Mucosa of rectum (tissue), 2 donors: ENCODE results near the gene SLC23A2.
"Not testable (repeated sequence)": the region's sequence is repeated elsewhere in the genome, so short reads cannot be mapped to it uniquely, and the experiment has no call there.

ENCODE experiments used
- H3K27ac ChIP-seq, 2 donors: one replicate each; pipeline ENCODE4 v1.7.0; 2013; ENCODE audit warnings: inconsistent platforms in 2 of 2, low read depth in 2 of 2, low read length in 2 of 2
- H3K27me3 ChIP-seq, 2 donors: one replicate each; pipeline ENCODE4 v1.7.0; 2013; ENCODE audit warnings: low read length in 2 of 2; ENCODE audit not compliant: control insufficient read depth in 2 of 2, insufficient read depth in 2 of 2
- H3K36me3 ChIP-seq, 2 donors: one replicate each; pipeline ENCODE4 v1.7.0; 2013; ENCODE audit warnings: low read length in 2 of 2; ENCODE audit not compliant: control insufficient read depth in 2 of 2, insufficient read depth in 2 of 2
- H3K4me1 ChIP-seq, 2 donors: one replicate each; pipeline ENCODE4 v1.7.0; 2013; ENCODE audit warnings: low read length in 2 of 2, mild to moderate bottlenecking in 1 of 2; ENCODE audit not compliant: control insufficient read depth in 2 of 2, insufficient read depth in 2 of 2
- H3K4me3 ChIP-seq, 2 donors: one replicate each; pipeline ENCODE4 v1.7.0; 2013; ENCODE audit warnings: low read length in 2 of 2
- H3K9ac ChIP-seq, 2 donors: one replicate each; pipeline ENCODE4 v1.7.0; 2013; ENCODE audit warnings: low read length in 2 of 2, low read depth in 1 of 2, mild to moderate bottlenecking in 1 of 2
- H3K9me3 ChIP-seq, 2 donors: one replicate each; pipeline ENCODE4 v1.7.0; 2013; ENCODE audit warnings: low read length in 2 of 2; ENCODE audit not compliant: control insufficient read depth in 2 of 2
- donor health status: healthy.
- donor health status: Normal muscosa, but diverticular disease.

SLC23A2 gene

GRCh38 chr20:5001174-5002076 is at the start of gene SLC23A2:
SLC23A2 (minus strand) TSS chr20:5001510; CDS start chr20:4932562, 68,948 bp downstream.
- no peaks in the 10 kb centered on the region for H3K27me3 ChIP-seq
- peak within 1 kb of the TSS; percentile 32 to 39 for H3K27ac ChIP-seq
- peaks cover 8 to 11% of the 10 kb centered on the region in 2 donors for H3K4me1 ChIP-seq
- no peaks in the 10 kb centered on the region for H3K36me3 ChIP-seq
- peak within 1 kb of the TSS; percentile 66 to 68 for H3K9ac ChIP-seq
- peak within 1 kb of the TSS; percentile 61 to 79 for H3K4me3 ChIP-seq
- H3K9me3 ChIP-seq = no peaks in the 10 kb centered on the region

DNA sequence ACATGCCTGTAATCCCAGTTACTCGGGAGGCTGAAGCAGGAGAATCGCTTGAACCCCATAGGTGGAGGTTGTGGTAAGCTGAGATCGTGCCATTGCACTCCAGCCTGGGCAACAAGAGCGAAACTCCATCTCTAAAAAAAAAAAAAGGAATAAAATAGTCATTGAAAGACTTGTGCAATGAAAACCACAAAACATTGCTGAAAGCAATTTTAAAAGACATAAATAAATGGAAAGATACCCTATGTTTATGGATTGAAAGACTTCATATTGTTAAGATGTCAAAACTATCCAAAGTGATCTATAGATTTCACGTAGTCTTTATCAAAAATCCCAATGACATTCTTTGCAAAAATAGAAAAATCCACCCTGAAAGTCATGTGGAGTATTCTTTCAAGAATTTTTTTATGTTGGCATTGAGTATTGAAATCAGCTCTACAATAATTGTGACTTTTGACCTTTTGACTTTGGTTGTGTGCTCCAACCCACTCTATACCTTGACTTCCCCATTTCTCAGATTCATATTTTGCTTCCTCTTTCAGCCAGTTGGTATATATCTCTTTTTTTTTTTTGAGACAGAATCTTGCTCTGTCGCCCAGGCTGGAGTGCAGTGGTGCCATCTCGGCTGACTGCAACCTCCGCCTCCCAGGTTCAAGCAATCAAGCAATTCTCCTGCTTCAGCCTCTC is 45.5 kb upstream of the SLC23A2 start:
- Histone ChIP-seq H3K27me3 (no peaks in the 10 kb centered on the region), H3K9ac (no peak overlapping the region), H3K27ac (no peak overlapping the region), H3K9me3 (no peaks in the 10 kb centered on the region), H3K36me3 (no peaks in the 10 kb centered on the region), H3K4me3 (no peak overlapping the region), H3K4me1 (no peaks in the 10 kb centered on the region)

DNA sequence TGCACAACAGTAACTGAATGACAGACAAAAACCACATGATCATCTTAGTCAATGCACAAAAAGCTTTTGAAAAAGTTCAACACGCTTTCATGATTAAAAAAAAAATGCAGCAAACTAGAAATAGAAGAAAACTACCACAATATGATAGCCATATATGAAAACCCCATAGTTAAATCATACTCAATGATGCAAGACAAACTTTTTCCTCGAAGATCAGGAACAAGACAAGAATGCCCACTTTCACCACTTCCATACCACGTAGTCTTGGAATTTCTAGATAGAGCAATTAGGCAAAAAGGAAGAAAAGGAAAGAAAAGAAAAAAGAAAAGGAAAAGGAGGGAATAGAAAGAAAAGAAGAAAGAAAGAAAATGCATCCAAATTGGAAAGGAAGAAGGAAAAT is 44.6 kb upstream of the SLC23A2 start:
- H3K9ac ChIP-seq = no peak overlapping the region
- no peaks in the 10 kb centered on the region for H3K36me3 ChIP-seq
- H3K9me3 ChIP-seq = no peaks in the 10 kb centered on the region
- H3K27ac ChIP-seq = no peak overlapping the region
- H3K4me3 ChIP-seq = no peak overlapping the region
- H3K27me3 ChIP-seq = no peaks in the 10 kb centered on the region
- H3K4me1 ChIP-seq = no peaks in the 10 kb centered on the region

- Histone ChIP-seq H3K27me3 (no peaks in the 10 kb centered on the region), H3K27ac (no peak overlapping the region), H3K9me3 (no peaks in the 10 kb centered on the region), H3K4me1 (no peaks in the 10 kb centered on the region), H3K4me3 (no peak overlapping the region), H3K9ac (no peak overlapping the region), H3K36me3 (no peaks in the 10 kb centered on the region)
Measured at GRCh38 chr20:5044075-5044620, 42.8 kb upstream of the SLC23A2 start.

GRCh38 chr20:5041433-5041832 is 40.1 kb upstream of the SLC23A2 start:
- H3K9me3 ChIP-seq = no peaks in the 10 kb centered on the region
- no peak overlapping the region for H3K9ac ChIP-seq
- H3K4me1 ChIP-seq = no peaks in the 10 kb centered on the region
- H3K27me3 ChIP-seq = no peaks in the 10 kb centered on the region
- H3K27ac ChIP-seq = no peak overlapping the region
- no peak overlapping the region for H3K4me3 ChIP-seq
- H3K36me3 ChIP-seq = no peaks in the 10 kb centered on the region

DNA sequence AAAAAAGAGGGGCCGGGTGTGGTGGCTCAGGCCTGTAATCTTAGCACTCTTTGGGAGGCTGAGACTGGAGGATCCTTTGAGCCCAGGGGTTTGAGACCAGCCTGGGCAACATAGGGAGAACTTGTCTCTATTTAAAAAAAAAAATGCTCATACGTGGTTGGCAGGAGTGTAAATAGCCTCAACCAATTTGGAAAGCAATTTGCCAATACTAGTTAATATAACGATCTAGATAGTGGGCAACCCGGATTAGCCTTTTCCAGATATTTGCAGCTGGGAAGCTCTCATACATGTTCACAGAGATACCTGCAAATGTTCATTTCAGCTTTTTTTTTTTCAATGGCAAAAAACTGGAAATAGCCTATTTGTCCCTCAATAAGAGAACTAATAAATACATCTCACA is 39.0 kb upstream of the SLC23A2 start:
- no peak overlapping the region for H3K4me3 ChIP-seq
- H3K36me3 ChIP-seq = no peaks in the 10 kb centered on the region
- no peak overlapping the region for H3K9ac ChIP-seq
- no peaks in the 10 kb centered on the region for H3K27me3 ChIP-seq
- H3K4me1 ChIP-seq = no peaks in the 10 kb centered on the region
- H3K9me3 ChIP-seq = no peaks in the 10 kb centered on the region
- H3K27ac ChIP-seq = no peak overlapping the region

GRCh38 chr20:5039889-5040288 is 38.6 kb upstream of the SLC23A2 start:
- H3K27me3 ChIP-seq = no peaks in the 10 kb centered on the region
- H3K4me3 ChIP-seq = no peak overlapping the region
- H3K4me1 ChIP-seq = no peaks in the 10 kb centered on the region
- H3K36me3 ChIP-seq = no peaks in the 10 kb centered on the region
- H3K27ac ChIP-seq = no peak overlapping the region
- no peaks in the 10 kb centered on the region for H3K9me3 ChIP-seq
- no peak overlapping the region for H3K9ac ChIP-seq

- Histone ChIP-seq H3K27ac (no peak overlapping the region), H3K9me3 (no peaks in the 10 kb centered on the region), H3K27me3 (no peaks in the 10 kb centered on the region)
Measured at GRCh38 chr20:5039255-5039657, 37.9 kb upstream of the SLC23A2 start.

GRCh38 chr20:5036828-5037227 is 35.5 kb upstream of the SLC23A2 start:
- H3K4me3 ChIP-seq = no peak overlapping the region

More at GRCh38 chr20:5039255-5039657, 37.9 kb upstream of the SLC23A2 start:
- H3K4me3 ChIP-seq = no peak overlapping the region
- H3K9ac ChIP-seq = no peak overlapping the region
- no peaks in the 10 kb centered on the region for H3K36me3 ChIP-seq
- no peaks in the 10 kb centered on the region for H3K4me1 ChIP-seq

GRCh38 chr20:5035518-5035917 is 34.2 kb upstream of the SLC23A2 start:
- H3K27me3 ChIP-seq, H3K36me3 ChIP-seq, H3K4me1 ChIP-seq, H3K9ac ChIP-seq, H3K4me3 ChIP-seq, H3K9me3 ChIP-seq, H3K27ac ChIP-seq: not testable (repeated sequence)

More at GRCh38 chr20:5036828-5037227, 35.5 kb upstream of the SLC23A2 start:
- H3K4me1 ChIP-seq = no peaks in the 10 kb centered on the region
- no peaks in the 10 kb centered on the region for H3K36me3 ChIP-seq
- H3K27me3 ChIP-seq = no peaks in the 10 kb centered on the region
- H3K27ac ChIP-seq = no peak overlapping the region
- H3K9me3 ChIP-seq = no peaks in the 10 kb centered on the region
- no peak overlapping the region for H3K9ac ChIP-seq
